NAMALWA (cell line): ENCODE results near the gene CAMK2A.

ENCODE experiments used
- DNase-seq: peaks from one replicate; pipeline ENCODE4 v3.0.0-alpha.2; 2015; ENCODE audit warnings: low spot score

The CAMK2A gene

DNA sequence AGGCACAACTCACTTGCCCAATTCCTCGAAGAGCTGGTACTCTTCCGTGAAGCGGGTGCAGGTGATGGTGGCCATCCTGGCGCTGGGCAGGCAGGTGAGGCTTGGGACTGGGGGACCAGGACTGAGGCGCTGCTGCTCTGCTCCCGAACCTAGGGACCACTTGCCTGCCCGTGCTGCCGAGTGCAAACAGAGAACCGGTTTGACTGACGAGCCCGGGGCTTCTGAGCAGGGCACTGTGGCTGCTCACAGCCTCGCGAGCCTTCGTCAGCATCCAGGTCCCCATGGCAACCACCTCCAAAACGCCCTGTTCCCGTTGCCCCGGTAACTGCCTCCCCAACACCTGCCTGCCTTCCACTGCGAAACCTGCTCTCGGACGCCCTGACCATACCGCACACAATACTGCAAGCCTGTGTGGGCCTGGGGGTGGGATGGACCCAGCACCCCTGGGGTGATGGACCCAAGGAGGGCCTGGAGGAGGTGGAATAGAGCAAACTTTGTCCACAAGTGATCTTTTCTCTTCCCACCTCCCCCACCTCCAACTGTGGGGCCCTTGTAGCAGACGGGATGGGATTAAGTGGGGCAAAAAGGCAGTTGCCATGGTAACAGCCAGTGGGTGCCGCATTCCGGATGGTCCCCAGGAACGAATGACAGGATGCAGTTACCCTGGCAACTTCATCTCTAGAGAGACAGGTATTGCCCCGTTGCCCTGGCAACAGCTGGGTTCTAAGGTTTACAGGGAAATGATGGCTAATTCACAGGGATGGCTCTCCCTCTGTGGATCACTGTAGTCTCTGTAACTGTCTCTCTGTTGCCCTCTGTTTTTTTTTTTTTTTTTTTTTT lies at the start of gene CAMK2A:
Gene CAMK2A, minus strand, starts transcription at position 223 of the 840 bp plus-strand sequence. Its CDS starts 148 bp downstream, at position 75.
- no peak for DNase-seq

DNA sequence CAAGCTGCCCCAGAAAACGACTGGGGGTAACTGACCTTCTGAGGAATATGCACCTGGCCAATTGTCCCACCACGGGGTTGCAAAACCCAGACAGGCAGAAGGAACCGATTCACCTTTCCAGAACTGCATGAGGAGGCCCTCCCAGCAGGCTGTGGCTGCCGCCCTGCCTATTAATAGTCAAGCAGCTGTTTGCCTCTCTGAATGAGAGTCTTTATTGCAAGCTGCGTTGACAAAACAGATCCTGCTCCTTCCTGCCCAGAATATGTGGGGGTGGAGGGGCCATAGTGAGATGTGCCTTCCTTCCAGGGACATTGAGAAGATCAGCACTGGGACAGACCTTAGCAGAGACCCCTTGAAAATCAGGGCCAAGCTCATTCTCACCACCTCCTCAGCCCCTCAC lies 49.6 kb upstream of the CAMK2A start:
- no peak for DNase-seq

DNA sequence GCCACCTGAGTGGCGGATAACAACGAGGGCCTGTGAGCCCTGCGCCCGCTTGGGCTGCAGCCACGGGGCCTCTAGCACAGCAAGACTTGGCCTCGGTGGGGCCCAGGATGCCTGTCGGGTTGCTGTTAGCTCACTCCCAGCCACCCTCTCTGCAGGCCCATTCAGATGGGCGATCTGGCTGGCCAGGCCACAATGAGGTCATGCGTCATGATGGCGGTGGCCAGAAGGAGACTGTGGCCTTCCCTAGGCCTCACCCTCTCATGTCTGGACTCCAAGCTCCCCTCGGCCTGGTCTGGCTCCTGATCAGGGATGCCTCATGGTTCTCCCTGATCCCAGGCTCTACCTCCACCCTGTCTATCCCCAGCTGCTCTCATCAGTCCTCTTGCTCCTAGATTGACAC lies 49.0 kb upstream of the CAMK2A start:
- no peak for DNase-seq

DNA sequence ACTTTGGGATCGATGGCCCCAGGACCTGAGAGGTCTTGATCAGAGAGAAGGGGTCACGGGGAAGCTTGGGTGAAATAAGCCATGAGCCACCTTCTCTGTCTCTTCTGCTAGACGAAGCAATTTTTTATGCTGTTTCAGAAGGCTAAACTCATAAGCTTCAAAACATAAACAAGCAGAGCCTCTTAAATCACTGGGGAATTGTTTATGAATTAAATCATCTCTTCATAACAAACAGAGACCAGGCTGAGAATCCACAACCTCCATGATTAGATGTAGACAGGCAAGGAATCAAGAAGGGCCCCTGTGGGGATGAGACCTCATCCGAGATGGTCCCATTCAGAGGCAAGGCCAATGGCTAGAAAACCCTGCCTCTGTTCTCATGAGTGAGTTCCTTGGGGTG lies 46.2 kb upstream of the CAMK2A start:
- DNase-seq = no peak

DNA sequence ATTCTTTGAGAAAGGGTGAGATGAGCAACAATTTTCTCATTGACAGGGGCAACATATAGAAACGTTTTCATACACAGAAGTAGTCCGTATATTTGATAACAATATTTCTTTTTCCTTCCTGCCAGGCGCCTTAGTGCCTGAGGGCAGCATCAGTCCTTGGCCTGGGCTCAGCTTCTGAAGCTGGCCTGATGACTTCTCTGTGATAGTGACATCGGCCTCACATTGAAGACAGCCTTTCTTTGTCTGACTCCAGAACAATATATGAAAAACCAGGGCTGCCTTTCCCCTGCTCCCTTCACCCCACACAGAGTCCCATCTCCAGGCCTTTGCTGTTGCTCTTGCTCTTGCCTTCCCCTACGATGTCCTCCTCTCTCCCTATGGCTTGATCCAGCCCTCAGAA lies 43.8 kb upstream of the CAMK2A start:
- DNase-seq = no peak

DNA sequence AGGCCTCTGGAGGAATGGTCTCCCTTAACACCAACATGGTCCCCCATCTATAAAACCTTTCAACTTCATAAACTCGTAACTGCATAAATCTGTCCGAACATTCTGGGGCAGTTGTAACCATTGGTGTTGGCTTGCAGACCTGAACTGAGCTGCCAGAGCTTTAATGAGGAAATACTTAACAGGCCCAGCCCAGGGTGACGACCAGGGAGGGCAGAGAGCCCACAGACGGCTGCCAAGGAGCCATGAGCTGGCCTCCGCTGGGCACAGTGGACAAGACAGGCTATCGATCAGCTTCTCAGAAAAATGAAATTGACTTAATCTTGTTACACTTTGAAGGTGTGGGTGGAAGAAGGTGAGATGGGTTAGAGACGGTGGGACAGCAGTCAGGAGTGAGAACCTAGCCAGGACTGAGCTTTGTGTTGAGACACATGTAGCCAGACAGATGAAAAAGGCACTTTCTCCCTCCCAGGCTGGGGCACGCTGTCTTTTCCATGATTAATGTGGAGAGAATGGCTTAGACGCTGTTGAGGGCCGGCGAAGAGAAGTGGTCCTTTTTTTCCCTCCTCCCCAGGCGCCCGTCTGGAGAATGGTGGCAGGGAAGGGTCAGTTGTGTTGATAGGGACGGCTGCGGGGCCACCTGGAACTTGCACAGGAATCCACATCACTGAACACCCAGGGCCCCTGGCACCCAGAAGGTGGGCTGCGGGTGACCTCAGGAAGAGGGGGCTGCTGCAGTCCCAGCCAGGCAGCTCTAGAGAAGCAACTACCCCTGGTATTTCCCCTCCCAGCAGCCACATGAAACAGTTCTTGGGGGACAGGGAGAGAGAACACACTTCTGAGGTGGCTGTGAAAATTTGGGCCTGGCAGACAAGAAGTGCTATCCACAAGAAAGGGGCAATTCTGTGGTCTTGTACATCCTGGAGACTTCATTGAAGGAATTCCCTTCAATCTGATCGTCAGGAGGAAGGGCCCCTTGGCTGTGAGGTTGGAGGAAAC lies 40.6 kb upstream of the CAMK2A start:
- no peak for DNase-seq

DNA sequence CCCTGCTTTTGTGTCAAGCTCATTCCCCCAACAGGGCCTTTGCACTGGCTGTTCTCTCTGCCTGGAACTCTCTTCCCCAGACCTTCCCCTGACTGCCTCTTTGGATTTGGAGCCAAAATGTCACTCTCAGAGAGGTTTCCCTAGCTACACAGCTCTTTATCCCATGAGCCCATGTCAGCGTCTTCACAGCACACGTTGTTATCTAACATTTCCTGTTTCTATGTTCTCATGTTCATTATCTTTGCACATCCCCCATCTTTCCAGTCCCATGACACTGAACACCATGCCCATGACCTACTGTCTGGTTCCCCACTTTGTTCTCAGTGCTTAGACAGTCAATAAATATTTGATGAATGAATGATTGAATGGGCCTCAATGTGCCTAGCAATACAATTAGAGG lies 39.5 kb upstream of the CAMK2A start:
- no peak for DNase-seq

DNA sequence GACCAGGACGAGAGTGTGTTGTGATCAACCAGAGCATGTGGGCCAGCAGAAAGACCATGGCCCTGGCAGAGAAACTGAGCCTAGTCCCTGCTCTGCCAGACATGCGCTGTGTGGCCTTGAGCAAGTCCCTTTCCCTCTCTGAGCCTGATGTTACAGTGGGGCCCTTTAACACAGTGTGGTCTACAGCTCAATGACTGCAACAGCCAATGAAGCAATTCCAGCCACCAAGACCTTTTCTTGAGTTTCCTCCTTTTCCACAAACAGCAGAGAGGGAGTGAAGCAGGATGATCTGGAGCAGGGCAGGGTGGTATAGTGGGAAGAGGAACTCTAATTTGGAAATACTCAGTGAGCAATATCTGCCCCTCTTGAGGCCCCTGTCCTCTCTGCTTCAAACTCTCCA lies 38.9 kb upstream of the CAMK2A start:
- DNase-seq = no peak

DNA sequence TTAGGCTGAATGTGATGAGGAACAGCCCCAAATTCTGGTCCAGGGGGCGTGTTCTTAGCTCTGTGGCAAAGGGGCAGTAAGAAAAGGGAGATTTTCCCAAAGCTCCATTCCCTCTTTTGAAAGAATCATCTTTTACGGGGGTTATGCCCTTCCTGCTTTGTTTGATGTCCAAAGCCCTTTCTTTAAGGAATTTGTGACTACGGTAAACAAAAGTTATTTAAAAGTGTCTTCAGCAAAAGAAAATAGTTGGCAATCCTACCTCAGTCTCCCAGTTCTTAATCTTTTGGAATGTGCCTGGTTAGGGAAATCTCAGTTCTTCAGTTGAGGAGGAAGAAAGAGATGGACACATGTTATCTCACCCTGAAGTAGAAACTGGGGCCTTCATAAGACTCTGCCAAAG lies 37.6 kb upstream of the CAMK2A start:
- DNase-seq = no peak

DNA sequence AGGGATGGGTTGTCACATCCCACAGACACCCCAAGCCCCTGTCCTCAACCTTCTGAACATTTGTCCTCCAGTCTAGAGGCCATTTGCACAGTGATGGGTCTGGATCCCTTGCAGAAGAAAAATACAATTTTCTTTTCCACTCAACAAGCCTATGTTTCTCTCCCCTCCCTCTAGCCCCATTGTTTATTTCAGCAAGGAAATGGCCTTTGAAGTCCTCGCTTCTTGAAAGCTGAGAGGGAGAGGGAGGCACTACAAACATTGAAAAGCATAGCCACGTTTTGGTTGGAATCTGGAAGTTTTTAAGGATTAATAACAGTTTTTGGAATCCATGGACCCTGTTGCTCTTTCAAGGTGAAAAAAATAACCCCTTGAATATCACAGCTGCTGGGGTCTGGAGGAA lies 37.1 kb upstream of the CAMK2A start:
- no peak for DNase-seq

DNA sequence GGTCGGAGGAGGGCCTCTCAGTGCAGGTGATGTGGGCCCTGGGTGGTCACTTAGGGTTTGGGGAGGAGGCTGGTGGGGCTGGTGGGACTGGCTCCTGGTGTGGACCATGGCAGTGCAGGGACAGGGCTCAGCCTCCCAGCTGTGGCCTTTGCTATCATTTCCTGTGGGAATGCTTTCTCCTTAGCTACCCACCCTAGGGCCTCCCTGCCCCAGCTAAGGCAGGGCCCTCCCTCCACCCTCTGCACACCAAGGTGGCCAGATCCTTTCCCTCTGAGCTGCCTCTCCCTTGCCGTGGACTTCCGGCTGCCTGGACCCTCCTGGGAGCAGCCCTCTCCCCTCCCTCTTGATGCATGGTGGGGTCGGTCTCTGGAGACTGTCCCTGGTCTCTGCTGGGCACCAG lies 35.9 kb upstream of the CAMK2A start:
- DNase-seq = no peak

DNA sequence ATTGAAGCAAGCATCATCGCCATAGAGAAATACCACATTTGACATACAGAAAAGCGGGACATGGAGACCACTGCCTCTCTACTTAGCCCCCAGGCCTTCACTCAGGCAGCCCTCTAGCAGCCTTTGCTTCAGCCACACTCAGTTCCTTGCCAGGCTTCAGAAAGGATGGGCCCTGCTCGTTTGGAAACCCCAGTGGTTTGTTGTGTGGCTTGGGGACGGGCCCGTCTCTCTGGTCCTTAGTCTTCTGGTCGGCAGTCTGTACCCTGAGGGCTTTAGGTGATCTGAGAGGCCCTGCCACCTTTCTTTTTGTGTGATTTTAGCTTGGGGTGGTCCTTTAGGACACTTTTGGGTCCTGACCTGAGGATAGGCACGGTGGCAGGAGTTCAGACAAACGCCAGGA lies 34.2 kb upstream of the CAMK2A start:
- DNase-seq = no peak

DNA sequence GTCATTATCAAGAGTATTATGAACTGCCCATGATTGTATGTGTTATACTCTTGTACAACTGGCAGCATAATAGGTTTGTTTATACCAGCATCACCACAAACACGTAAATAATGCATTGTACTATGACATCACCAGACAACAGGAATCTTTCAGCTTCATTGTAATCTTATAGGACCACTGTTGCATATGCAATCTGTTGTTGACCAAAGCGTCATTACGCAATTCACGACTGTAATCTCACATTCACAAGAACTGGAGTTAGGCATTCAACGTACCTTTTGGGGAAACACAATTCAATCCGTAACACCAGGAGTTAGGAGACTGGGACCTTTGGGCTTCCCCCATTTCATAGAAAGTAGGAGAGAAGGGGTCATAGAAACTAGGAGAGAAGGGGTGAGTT lies 33.5 kb upstream of the CAMK2A start:
- DNase-seq = no peak

DNA sequence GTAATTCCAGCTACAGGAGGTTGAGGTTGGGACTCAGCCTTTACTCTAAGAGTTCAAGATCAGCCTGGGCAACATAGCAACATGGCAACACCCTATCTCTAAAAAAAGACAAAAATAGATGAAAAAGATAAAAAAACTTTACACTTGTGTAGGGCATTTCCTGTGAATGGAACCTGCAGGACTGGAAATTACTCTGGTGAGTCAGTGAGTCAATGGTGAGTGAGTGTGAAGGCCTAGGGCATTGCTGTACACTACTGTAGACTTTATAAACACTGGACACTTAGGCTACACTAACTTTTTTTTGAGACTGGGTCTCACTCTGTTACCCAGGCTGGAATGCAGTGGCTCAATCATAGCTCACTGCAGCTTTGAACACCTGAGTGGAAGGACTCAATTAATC lies 32.6 kb upstream of the CAMK2A start:
- DNase-seq = no peak

DNA sequence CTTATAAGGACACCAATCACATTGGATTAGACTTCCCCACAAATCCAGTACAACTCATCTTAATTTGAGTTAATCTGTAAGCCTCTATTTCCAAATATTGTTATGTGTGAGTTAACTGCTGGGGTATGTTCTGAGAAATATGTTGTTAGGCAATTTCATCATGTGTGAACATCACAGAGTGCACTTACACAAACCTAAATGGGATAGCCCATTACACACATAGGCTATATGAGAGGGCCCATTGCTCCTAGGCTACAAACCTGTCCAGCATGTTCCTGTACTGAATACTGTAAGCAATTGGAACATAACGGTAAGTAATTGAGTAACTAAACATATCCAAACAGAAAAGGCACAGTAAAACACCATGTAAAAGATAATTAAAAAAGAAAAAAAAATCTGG lies 32.2 kb upstream of the CAMK2A start:
- no peak for DNase-seq

DNA sequence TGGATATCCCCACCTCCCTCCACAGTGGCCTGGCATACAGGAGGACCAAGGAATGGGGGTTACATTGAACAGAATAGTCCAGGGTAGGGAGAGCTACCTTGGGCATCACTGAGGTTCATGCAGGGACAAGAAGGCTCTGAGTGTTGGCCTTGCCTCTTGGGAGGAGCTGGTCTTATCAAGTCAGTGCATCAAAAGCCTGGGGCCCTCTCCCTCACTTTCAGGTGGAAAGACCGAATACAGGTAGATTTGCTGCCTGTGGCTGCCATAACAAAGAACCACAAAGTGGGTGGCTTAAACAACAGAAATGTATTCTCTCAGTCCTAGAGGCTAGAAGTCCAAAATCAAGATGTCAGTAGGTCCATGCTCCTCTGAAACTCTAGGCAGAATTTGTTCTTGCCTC lies 31.6 kb upstream of the CAMK2A start:
- no peak for DNase-seq

DNA sequence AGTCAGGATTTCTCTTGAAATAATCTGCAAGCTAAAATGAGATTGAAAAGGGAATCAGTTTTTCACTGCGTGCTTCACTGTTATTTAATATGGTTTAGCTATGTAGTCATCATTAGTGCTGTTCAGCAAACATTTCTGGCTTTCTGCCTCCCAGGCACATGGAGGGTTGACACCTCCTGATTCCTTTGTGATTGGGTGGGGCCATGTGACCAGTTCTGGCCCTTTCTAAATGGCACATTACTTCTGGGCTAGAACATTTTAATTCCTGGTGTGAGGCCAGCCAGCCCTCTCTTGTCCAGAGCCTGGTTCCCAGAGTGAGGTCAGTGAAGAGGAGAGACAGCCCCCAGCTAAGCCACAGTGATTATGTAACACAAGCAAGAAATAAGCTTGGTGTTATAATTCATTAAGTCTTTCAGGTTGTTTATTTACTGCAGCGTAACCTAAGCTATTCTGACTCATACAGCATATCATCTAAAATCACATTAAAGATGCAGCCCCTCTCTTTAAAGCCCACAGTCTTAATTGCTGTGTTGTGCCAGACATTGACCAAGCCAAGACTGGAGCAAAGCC lies 30.6 kb upstream of the CAMK2A start:
- no peak for DNase-seq

DNA sequence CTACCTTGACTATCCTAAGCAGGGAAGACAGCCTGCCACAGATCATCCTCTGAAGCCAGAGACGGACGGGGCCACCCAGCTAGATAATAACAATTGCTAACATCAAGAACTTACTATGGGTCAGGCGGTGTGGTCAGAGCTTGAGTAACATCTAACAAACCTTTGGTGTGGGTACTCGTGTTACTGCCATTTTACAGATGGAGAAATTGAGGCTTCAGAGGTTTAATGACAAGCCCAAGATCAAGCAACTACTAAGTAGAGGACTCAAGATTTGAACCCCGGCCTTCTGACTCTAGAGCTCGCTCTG lies 29.9 kb upstream of the CAMK2A start:
- no peak for DNase-seq

DNA sequence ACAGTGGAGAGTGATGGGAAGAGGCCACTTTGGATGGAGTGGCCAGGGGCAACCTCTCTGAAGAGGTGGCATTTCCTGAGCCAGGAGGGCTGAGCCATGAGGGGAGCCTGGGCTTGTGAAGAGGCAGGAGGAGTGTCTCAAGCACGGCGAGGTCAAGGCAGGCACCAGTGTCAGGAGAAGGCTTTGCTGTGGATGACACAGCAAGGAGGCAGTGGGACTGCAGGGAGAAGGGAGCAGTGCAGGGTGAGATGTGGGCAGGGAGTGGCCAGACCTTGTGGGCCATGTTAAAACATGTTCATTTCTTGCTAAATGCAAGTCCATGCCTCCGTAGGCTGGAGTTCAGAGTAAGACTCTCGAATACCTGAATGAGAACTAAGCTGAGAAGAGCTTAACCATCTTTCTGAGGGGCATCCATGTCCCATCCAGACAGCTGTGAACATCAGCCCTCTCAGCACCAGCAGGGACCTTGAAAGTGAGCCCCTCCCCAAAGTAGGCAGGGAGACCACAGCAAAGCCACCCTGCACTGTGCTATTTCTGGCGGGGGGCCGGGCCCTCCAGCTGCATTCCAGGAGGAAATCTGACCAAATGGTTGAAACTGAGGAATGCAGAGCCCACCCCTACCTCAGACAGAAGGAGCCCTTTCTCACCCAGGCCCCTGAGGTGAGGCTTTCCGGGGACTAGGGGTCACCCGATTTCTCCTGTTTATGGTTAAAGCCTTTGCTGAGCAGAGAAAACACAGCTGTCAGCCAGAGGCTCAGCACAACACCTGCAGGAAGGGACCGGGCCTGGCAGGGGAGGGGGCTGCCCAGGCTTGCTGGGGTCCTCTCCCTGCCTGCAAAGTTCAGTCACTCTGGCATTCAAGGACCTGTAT lies 29.3 kb upstream of the CAMK2A start:
- no peak for DNase-seq

DNA sequence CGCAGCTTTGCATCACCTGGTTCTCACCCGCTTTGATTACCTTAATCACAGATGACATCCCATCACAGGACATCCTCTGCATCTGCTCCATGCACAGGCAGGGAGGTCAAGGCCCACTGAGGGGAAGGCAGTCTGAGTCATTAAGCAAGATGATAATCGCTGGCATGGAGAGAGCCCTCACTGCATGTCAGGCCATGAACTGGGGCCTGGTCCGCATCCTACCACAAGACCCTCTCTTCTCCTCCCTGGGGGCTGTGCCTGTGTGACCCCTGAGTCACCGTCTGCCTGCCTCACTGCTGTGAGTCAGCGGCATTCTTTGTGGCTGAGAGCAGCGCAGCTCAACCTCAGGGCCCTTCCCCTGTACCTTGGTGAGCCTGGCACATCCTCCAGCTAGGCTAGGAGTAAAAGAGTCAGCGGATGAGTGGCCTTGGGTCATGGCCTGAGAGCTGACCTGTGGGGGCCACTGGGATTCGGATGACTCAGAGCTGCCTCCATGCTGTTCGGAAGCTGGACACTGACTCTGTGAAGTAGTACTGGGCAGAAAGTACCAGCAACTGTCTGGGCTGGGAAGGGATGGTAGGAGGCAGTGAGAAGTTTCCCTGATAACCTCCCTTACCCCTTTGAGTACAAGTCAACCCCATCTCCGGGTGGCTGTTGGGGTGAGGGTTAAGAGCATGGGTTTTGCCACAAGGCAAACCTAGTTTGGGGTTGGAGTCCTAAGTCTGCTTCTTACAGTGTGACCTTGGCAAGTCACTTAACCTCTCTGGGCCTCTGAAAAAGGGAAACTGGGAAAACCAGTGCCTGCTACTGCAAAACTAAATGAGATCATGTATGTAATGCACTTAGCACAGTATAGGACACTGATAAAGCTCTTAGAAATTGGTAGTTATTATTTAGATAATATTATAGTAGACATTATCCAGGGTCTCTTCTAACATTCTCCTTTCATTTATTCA lies 27.8 kb upstream of the CAMK2A start:
- DNase-seq = no peak

DNA sequence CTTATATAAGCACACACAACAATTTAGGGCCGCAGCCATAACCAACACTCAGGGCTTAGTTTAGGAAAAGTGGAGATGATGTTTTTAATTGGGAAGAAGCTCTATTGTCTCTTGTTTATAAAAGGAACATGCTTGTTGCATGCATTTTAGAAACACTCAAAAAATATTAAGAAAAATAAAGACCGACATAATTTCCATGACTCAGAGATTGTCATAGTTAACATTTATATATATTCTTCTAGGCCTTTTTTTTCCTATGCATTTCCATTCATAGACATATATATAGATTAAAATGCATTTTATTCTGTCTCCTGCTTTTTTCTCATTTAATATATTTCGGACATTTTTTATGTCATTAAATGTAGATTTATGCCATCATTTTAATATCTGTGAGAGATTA lies 26.7 kb upstream of the CAMK2A start:
- no peak for DNase-seq
